GM12878 (cell line): ENCODE results near the gene APLP1. TPM values are rescaled to one million over a fixed set of nuclear protein-coding genes. Genes with fewer than 3 reads are reported as not detected.

ENCODE experiments used
- MYB ChIP-seq: fragments of 150-350 bp; IDR thresholded peaks from 2 replicates; pipeline ENCODE4 v1.6.1; 2014; ENCODE audit warnings: mild to moderate bottlenecking, low read depth, low read length, borderline replicate concordance
- POLR2AphosphoS2 ChIP-seq: IDR thresholded peaks from 2 replicates; pipeline ENCODE4 v1.6.1; 2011; ENCODE audit warnings: low read depth, mild to moderate bottlenecking, low read length, improper control_type of control experiment, moderate library complexity
- ZNF24 ChIP-seq: fragments of 450-650 bp; IDR thresholded peaks from 2 replicates; pipeline ENCODE4 v1.6.1; 2017; ENCODE audit warnings: antibody characterized with exemption, mild to moderate bottlenecking
- polyA plus RNA-seq, 11 experiments: library from polyadenylated mRNA; depleted of rRNA in 4 of 11; unstranded in 6 of 11; stranded (reverse) in 5 of 11; fragments of >200 nt; fragmentation: Nextera tagmentation in 4 of 11; fragmentation: Illumina TruSeq in 1 of 11; extraction: Ambion mirVana in 4 of 11; extraction: Trizol in 1 of 11; gene quantifications; 1 replicate in 1 of 11; 2 replicates in 10 of 11; pipeline versions ENCODE4 v1.2.1 to v1.2.3, GENCODE V29; 2011 to 2016; ENCODE audit warnings: inconsistent platforms in 2 of 11, missing spikeins in 2 of 11, low read depth in 1 of 11
- total RNA-seq, 4 experiments: library from RNA; depleted of rRNA in 3 of 4; stranded (reverse); fragments of >200 nt in 3 of 4; fragmentation: Illumina TruSeq in 1 of 4; extraction: Trizol in 1 of 4; gene quantifications; 2 replicates each; pipeline versions ENCODE4 v1.2.1 to v1.2.3, GENCODE V29; 2013 to 2021
- TF ChIP-seq, protein P1 (sequence below): fragments of 450-650 bp; IDR thresholded peaks from 2 replicates; pipeline ENCODE4 v1.6.1; 2017; ENCODE audit warnings: mild to moderate bottlenecking, moderate library complexity
- TF ChIP-seq, protein P2 (sequence below): fragments of 450-650 bp; IDR thresholded peaks from 2 replicates; pipeline ENCODE4 v1.6.1; 2016; ENCODE audit warnings: mild to moderate bottlenecking

Gene APLP1
- total and polyA plus RNA-seq, 10 of the 15 experiments (the other 5 are each of a cell fraction or from before 2014, with no cell fraction given), result 0.07 to 2.2 (median 0.91) TPM; not detected in 1

DNA sequence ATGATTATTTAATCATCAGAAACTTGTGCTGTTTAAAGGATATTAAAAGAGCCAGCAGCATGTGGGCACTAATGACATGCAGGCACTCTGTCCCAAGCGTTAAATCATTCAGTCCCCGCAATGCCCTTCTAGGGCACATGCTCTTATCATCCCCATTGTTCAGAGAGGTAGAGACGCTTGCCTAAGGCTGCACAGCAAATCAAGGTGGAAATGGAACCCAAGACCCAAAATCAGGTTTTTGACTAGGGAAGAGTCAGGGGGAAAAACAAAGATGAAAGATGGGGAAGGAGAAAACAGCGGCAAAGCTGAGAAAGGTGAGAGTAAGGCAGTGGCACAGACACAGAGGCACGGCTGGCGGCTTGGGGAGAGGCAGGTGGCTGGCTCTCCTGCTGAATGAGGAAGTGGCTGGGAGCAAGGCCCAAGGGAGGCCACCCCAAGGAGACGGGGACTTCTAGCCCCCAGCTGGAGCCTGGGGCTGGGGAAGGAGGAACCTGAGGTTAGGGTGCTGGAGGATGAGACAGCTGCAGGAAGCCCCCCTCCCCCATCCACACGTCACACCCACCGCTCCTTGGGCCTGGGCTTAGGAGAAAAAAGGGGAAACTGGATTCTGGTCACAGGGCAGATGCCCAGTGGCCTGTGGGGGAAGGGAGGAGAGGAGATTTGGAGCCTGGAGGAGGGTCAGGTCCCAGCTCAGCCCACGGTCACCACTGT is 40.8 kb downstream of the APLP1 start (continued):
- TF ChIP-seq, protein P1, sequence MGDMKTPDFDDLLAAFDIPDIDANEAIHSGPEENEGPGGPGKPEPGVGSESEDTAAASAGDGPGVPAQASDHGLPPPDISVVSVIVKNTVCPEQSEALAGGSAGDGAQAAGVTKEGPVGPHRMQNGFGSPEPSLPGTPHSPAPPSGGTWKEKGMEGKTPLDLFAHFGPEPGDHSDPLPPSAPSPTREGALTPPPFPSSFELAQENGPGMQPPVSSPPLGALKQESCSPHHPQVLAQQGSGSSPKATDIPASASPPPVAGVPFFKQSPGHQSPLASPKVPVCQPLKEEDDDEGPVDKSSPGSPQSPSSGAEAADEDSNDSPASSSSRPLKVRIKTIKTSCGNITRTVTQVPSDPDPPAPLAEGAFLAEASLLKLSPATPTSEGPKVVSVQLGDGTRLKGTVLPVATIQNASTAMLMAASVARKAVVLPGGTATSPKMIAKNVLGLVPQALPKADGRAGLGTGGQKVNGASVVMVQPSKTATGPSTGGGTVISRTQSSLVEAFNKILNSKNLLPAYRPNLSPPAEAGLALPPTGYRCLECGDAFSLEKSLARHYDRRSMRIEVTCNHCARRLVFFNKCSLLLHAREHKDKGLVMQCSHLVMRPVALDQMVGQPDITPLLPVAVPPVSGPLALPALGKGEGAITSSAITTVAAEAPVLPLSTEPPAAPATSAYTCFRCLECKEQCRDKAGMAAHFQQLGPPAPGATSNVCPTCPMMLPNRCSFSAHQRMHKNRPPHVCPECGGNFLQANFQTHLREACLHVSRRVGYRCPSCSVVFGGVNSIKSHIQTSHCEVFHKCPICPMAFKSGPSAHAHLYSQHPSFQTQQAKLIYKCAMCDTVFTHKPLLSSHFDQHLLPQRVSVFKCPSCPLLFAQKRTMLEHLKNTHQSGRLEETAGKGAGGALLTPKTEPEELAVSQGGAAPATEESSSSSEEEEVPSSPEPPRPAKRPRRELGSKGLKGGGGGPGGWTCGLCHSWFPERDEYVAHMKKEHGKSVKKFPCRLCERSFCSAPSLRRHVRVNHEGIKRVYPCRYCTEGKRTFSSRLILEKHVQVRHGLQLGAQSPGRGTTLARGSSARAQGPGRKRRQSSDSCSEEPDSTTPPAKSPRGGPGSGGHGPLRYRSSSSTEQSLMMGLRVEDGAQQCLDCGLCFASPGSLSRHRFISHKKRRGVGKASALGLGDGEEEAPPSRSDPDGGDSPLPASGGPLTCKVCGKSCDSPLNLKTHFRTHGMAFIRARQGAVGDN, result peak; percentile 65
- TF ChIP-seq, protein P2, sequence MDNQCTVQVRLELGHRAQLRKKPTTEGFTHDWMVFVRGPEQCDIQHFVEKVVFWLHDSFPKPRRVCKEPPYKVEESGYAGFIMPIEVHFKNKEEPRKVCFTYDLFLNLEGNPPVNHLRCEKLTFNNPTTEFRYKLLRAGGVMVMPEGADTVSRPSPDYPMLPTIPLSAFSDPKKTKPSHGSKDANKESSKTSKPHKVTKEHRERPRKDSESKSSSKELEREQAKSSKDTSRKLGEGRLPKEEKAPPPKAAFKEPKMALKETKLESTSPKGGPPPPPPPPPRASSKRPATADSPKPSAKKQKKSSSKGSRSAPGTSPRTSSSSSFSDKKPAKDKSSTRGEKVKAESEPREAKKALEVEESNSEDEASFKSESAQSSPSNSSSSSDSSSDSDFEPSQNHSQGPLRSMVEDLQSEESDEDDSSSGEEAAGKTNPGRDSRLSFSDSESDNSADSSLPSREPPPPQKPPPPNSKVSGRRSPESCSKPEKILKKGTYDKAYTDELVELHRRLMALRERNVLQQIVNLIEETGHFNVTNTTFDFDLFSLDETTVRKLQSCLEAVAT, result 0 out of 2 replicates have a peak, but pooled peaks have one; percentile 48
- no peak for TF ChIP-seq ZNF24
- no peak for TF ChIP-seq POLR2AphosphoS2
- no peak for TF ChIP-seq MYB
